IMR-90 (cell line): ENCODE data around the gene KRTAP5-5. TPM values are rescaled to one million over a fixed set of nuclear protein-coding genes. Genes with fewer than 3 reads are reported as not detected.
"Not testable (repeated sequence)": the region's sequence is repeated elsewhere in the genome, so short reads cannot be mapped to it uniquely, and the experiment has no call there.

Experiments used
- ATAC-seq: fragments of 200-7000 bp; cut with Tn5 transposase; 2 replicates; pipeline ENCODE4 v1.9.1; 2020; ENCODE audit warnings: low read depth, mild to moderate bottlenecking, moderate library complexity
- BruUV-seq: library from RNA; stranded (reverse); fragments of 400-500 nt; replicated peaks from 2 replicates; lab custom pipeline; 2021; lab: Mats Ljungman, UMichigan
- CTCF ChIA-PET: fragments of 300-600 bp; formaldehyde crosslinking; extraction: SDS; loops from one replicate; lab custom pipeline; 2021; ENCODE audit warnings: antibody characterized with exemption; lab: Yijun Ruan, JAX
- POLR2A ChIA-PET: fragments of 300-600 bp; sonication (Branson Sonifier 250); formaldehyde crosslinking; loops from one replicate; lab custom pipeline; 2022; ENCODE audit warnings: antibody characterized with exemption; ENCODE audit not compliant: unreplicated experiment; lab: Charles Lee
- DNase-seq: peaks from one replicate; pipeline ENCODE4 v3.0.0; 2013
- H2AFZ ChIP-seq: replicated peaks from 2 replicates; pipeline ENCODE3; 2013; ENCODE audit warnings: low read length, mild to moderate bottlenecking; ENCODE audit not compliant: poor library complexity
- H2AK5ac ChIP-seq: 2 replicates; pipeline ENCODE4 v1.6.1; 2013; ENCODE audit warnings: low read depth, low read length, inconsistent platforms
- H2AK9ac ChIP-seq: replicated peaks from 2 replicates; pipeline ENCODE3; 2013; ENCODE audit warnings: mild to moderate bottlenecking, low read depth, low read length, moderate library complexity; ENCODE audit not compliant: poor library complexity
- H2BK120ac ChIP-seq: 2 replicates; pipeline ENCODE4 v1.6.1; 2013; ENCODE audit warnings: low read depth, low read length, inconsistent platforms
- H2BK15ac ChIP-seq: 3 replicates; pipeline ENCODE4 v1.6.1; 2013; ENCODE audit warnings: low read depth, low read length, inconsistent platforms
- H2BK20ac ChIP-seq: 2 replicates; pipeline ENCODE4 v1.6.1; 2013; ENCODE audit warnings: low read depth, mild to moderate bottlenecking, inconsistent platforms, low read length, moderate library complexity
- H2BK5ac ChIP-seq: 2 replicates; pipeline ENCODE4 v1.6.1; 2013; ENCODE audit warnings: mild to moderate bottlenecking, low read depth, low read length, inconsistent platforms; ENCODE audit not compliant: poor library complexity, severe bottlenecking
- H3K14ac ChIP-seq: replicated peaks from 2 replicates; pipeline ENCODE4 v1.6.1; 2013; ENCODE audit warnings: low read depth, low read length, inconsistent platforms
- H3K18ac ChIP-seq: 2 replicates; pipeline ENCODE4 v1.6.1; 2013; ENCODE audit warnings: low read depth, low read length, control low read depth
- H3K23ac ChIP-seq: 2 replicates; pipeline ENCODE4 v1.6.1; 2013; ENCODE audit warnings: low read depth, low read length, inconsistent platforms
- H3K27ac ChIP-seq: 2 replicates; pipeline ENCODE4 v1.5.1; 2013; ENCODE audit warnings: mild to moderate bottlenecking, control low read depth, low read length; ENCODE audit not compliant: insufficient read depth
- H3K27me3 ChIP-seq: 2 replicates; pipeline ENCODE4 v1.6.1; 2013; ENCODE audit warnings: low read length; ENCODE audit not compliant: control insufficient read depth, insufficient read depth
- H3K36me3 ChIP-seq: 2 replicates; pipeline ENCODE4 v1.6.1; 2013; ENCODE audit warnings: low read length, mixed read lengths; ENCODE audit not compliant: control insufficient read depth, insufficient read depth
- H3K4ac ChIP-seq: 2 replicates; pipeline ENCODE4 v1.6.1; 2013; ENCODE audit warnings: low read depth, low read length, inconsistent platforms
- H3K4me1 ChIP-seq: 2 replicates; pipeline ENCODE4 v1.6.1; 2013; ENCODE audit warnings: low read length, mixed read lengths; ENCODE audit not compliant: control insufficient read depth, insufficient read depth
- H3K4me2 ChIP-seq: 2 replicates; pipeline ENCODE4 v1.6.1; 2013; ENCODE audit warnings: low read depth, mild to moderate bottlenecking, control low read depth, low read length, moderate library complexity
- H3K4me3 ChIP-seq: 2 replicates; pipeline ENCODE4 v1.5.1; 2013; ENCODE audit warnings: low read depth, mild to moderate bottlenecking, control low read depth, low read length, moderate library complexity; ENCODE audit not compliant: insufficient read depth
- H3K56ac ChIP-seq: 2 replicates; pipeline ENCODE4 v1.6.1; 2013; ENCODE audit warnings: low read length, inconsistent platforms; ENCODE audit not compliant: insufficient read depth; ENCODE audit errors: extremely low read depth
- H3K79me1 ChIP-seq, 2 experiments: 2 replicates each; pipeline ENCODE4 v1.6.1; 2013; ENCODE audit warnings: low read length in 2 of 2, inconsistent platforms in 1 of 2, low read depth in 1 of 2
- H3K9ac ChIP-seq: 2 replicates; pipeline ENCODE4 v1.6.1; 2013; ENCODE audit warnings: low read depth, low read length, control low read depth
- H3K9me1 ChIP-seq: 2 replicates; pipeline ENCODE4 v1.6.1; 2013; ENCODE audit warnings: low read length, inconsistent platforms; ENCODE audit not compliant: insufficient read depth
- H3K9me3 ChIP-seq: 2 replicates; pipeline ENCODE4 v1.6.1; 2013; ENCODE audit warnings: low read length; ENCODE audit not compliant: control insufficient read depth, insufficient read depth
- H4K20me1 ChIP-seq: 2 replicates; pipeline ENCODE4 v1.6.1; 2013; ENCODE audit warnings: low read length, inconsistent platforms; ENCODE audit not compliant: insufficient read depth
- H4K5ac ChIP-seq: 2 replicates; pipeline ENCODE4 v1.6.1; 2013; ENCODE audit warnings: mild to moderate bottlenecking, low read depth, low read length, control low read depth
- H4K8ac ChIP-seq, 2 experiments: 2 replicates each; pipeline ENCODE4 v1.6.1; 2013; ENCODE audit warnings: low read depth in 2 of 2, low read length in 2 of 2, control low read depth in 1 of 2, inconsistent platforms in 1 of 2
- H4K91ac ChIP-seq: 2 replicates; pipeline ENCODE4 v1.6.1; 2013; ENCODE audit warnings: low read depth, low read length, inconsistent platforms; ENCODE audit not compliant: insufficient read depth
- WGBS, 2 experiments: methylation state at CpG; one replicate each; pipeline versions ENCODE4 v1.1.5 to v1.1.7; 2013; ENCODE audit warnings: missing lambda C conversion rate in 2 of 2; ENCODE audit not compliant: insufficient read length in 1 of 2; ENCODE audit errors: extremely low coverage in 2 of 2; 5-methylcytosine and 5-hydroxymethylcytosine counted together
- dilution Hi-C: fragments of 300-500 bp; cut with HindIII; formaldehyde crosslinking; loops from one replicate; pipeline ENCODE4 v1.14.3; 2018; ENCODE audit warnings: low sequenced_read_pairs; ENCODE audit not compliant: unreplicated experiment
- in situ Hi-C: fragments of 300-500 bp; cut with MboI; formaldehyde crosslinking; loops from 3 replicates; pipeline ENCODE4 v1.14.3; 2019; ENCODE audit warnings: low sequenced_read_pairs, inconsistent platforms, mixed read lengths
- intact Hi-C: fragments of 100-400 bp; cut with micrococcal nuclease; formaldehyde crosslinking; loops from 2 replicates; pipeline ENCODE4 v1.10.0; 2022
- polyA plus RNA-seq, 3 experiments: library from polyadenylated mRNA; depleted of rRNA; stranded (reverse); fragments of >200 nt; gene quantifications; 2 replicates each; pipeline ENCODE4 v1.2.3, GENCODE V29; 2012; ENCODE audit warnings: low replicate concordance in 1 of 3
- total RNA-seq: library from RNA; depleted of rRNA; stranded (reverse); fragments of >200 nt; gene quantifications from 2 replicates; pipeline ENCODE4 v1.2.3, GENCODE V29; 2012

The KRTAP5-5 gene
- total and polyA plus RNA-seq, 2 of the 4 experiments (the other 2 are of a cell fraction): not detected

GRCh38 chr11:1605923-1606322 lies 23.7 kb upstream of the KRTAP5-5 start:
- H3K18ac ChIP-seq, in situ Hi-C loops, H2AK5ac ChIP-seq, H3K9me1 ChIP-seq, DNase-seq, H2BK15ac ChIP-seq, H3K14ac ChIP-seq, intact Hi-C loops, BruUV-seq, H3K4me1 ChIP-seq, H2BK120ac ChIP-seq, H3K4ac ChIP-seq, H4K20me1 ChIP-seq, H3K79me1 ChIP-seq, H3K9ac ChIP-seq, ATAC-seq, H3K4me2 ChIP-seq, H2BK5ac ChIP-seq, POLR2A ChIA-PET, H3K4me3 ChIP-seq, H2AK9ac ChIP-seq, H4K5ac ChIP-seq, H3K56ac ChIP-seq, H2AFZ ChIP-seq, H3K36me3 ChIP-seq, H2BK20ac ChIP-seq, H4K8ac ChIP-seq, H3K23ac ChIP-seq, H3K27ac ChIP-seq, H3K9me3 ChIP-seq, dilution Hi-C loops, H4K91ac ChIP-seq: not testable (repeated sequence)
- CTCF ChIA-PET: interaction anchor here (1.0 kb wide), 1 partner anchor 11 kb away, joined by 4 read pairs; no protein-coding TSS in a partner anchor
- 85% methylated on average over 6 of the region's 13 CpGs; no CpG with 5 or more reads in 1 of the 2 experiments for WGBS, 2 experiments
- H3K27me3 ChIP-seq: peaks cover 49% of the 10 kb centered on the region

DNA sequence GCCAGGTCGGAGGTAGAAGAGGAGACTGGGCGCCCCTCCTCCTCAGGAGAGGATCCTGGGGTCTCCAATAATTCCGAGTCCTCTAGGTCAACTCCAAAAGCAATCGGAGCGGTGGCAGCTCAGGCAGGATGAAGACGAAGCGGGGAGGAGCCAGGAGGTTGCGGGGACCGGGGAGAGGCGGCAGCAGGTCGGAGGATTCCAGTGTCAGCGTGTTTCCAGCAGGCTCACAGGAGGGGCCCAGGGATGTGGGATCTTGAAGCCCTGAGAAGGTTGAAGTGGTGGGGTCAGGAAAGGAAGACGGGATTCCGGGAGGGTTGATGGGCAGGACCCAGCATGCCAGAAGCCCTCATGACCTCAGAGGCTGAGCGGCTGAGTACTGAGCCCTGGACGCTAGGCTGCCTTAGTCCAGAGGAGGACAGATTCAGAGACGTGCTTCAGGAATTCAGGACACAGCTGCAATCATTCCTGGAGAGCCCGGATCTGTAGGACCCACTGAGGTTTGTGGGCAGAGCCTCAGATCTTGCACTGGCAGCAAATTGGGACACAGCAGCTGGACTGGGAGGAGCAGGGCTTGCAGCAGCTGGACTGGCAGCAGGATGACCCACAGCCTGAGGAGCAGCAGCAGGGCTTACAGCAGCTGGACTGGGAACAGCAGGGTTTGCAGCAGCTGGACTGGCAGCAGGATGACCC lies 22.3 kb upstream of the KRTAP5-5 start:
- BruUV-seq: not testable (repeated sequence)

More for the DNA sequence above, 22.3 kb upstream of the KRTAP5-5 start:
- H3K79me1 ChIP-seq, dilution Hi-C loops, H3K14ac ChIP-seq, H3K56ac ChIP-seq, H4K20me1 ChIP-seq, H3K9me3 ChIP-seq, H3K23ac ChIP-seq, H3K4me1 ChIP-seq, H3K4me3 ChIP-seq, H3K27ac ChIP-seq, H2AK9ac ChIP-seq, H2BK20ac ChIP-seq, POLR2A ChIA-PET, H4K5ac ChIP-seq, H2AFZ ChIP-seq, H3K9me1 ChIP-seq, H3K18ac ChIP-seq, H3K4ac ChIP-seq, H3K4me2 ChIP-seq, in situ Hi-C loops, H2BK15ac ChIP-seq, H4K8ac ChIP-seq, intact Hi-C loops, H3K36me3 ChIP-seq, DNase-seq, H2BK120ac ChIP-seq, H3K9ac ChIP-seq, H4K91ac ChIP-seq, H2BK5ac ChIP-seq, H2AK5ac ChIP-seq: not testable (repeated sequence)
- peaks cover 52% of the 10 kb centered on the region for H3K27me3 ChIP-seq
- WGBS, 2 experiments: 17% methylated on average over 9 of the region's 18 CpGs; no CpG with 5 or more reads in 1 of the 2 experiments
- peak; percentile 42 for ATAC-seq
- CTCF ChIA-PET: interaction anchor here (0.9 to 2.2 kb wide), 2 partner anchors 10 to 12 kb away, joined by 4 to 7 read pairs; no protein-coding TSS in a partner anchor
